Common myeloid progenitor, CD34-positive (primary cell): ENCODE data around the gene FOXD4L1.
"Not testable (repeated sequence)": the region's sequence is repeated elsewhere in the genome, so short reads cannot be mapped to it uniquely, and the experiment has no call there.

Experiments
- CTCF ChIA-PET: fragments of 350-600 bp; sonication (Branson Sonifier 250); formaldehyde crosslinking; loops from one replicate; lab custom pipeline; 2021; ENCODE audit warnings: antibody characterized with exemption; lab: Charles Lee
- POLR2A ChIA-PET: fragments of 350-600 bp; sonication (Branson Sonifier 250); formaldehyde crosslinking; loops from one replicate; lab custom pipeline; 2021; ENCODE audit warnings: antibody characterized with exemption; lab: Charles Lee
- DNase-seq, 3 donors: peaks; one replicate each; pipeline versions ENCODE4 v3.0.0 to v3.0.0-alpha.2; 2013
- H3K27ac ChIP-seq, 2 experiments: 1 replicate in 1 of 2; 2 replicates in 1 of 2; pipeline ENCODE4 v1.7.0; 2013; ENCODE audit warnings: inconsistent platforms in 2 of 2, low read length in 2 of 2, mild to moderate bottlenecking in 2 of 2, low read depth in 1 of 2, moderate library complexity in 1 of 2; ENCODE audit not compliant: severe bottlenecking in 2 of 2, insufficient read depth in 1 of 2, poor library complexity in 1 of 2
- H3K27me3 ChIP-seq, 5 experiments: replicated peaks in 2 of 5; 1 replicate in 3 of 5; 2 replicates in 2 of 5; pipeline versions ENCODE4 v1.6.1 to v1.7.0; 2013; ENCODE audit warnings: low read length in 4 of 5, mild to moderate bottlenecking in 2 of 5, moderate library complexity in 2 of 5, inconsistent platforms in 1 of 5; ENCODE audit not compliant: insufficient read depth in 5 of 5, control insufficient read depth in 4 of 5
- H3K36me3 ChIP-seq, 4 experiments: 1 replicate in 2 of 4; 2 replicates in 2 of 4; pipeline versions ENCODE4 v1.6.1 to v1.7.0; 2013; ENCODE audit warnings: low read length in 3 of 4, control low read depth in 1 of 4, mild to moderate bottlenecking in 1 of 4; ENCODE audit not compliant: control insufficient read depth in 4 of 4, insufficient read depth in 4 of 4
- H3K4me1 ChIP-seq, 4 experiments: 1 replicate in 3 of 4; 2 replicates in 1 of 4; pipeline versions ENCODE4 v1.6.1 to v1.7.1; 2013; ENCODE audit warnings: low read length in 3 of 4, mild to moderate bottlenecking in 3 of 4, control low read depth in 1 of 4, inconsistent platforms in 1 of 4, moderate library complexity in 1 of 4; ENCODE audit not compliant: control insufficient read depth in 4 of 4, insufficient read depth in 4 of 4; ENCODE audit errors: control extremely low read depth in 1 of 4
- H3K4me3 ChIP-seq, 7 experiments: 1 replicate in 4 of 7; 2 replicates in 3 of 7; pipeline versions ENCODE4 v1.5.1 to v1.7.0; 2013; ENCODE audit warnings: mild to moderate bottlenecking in 7 of 7, low read length in 6 of 7, moderate library complexity in 6 of 7, inconsistent platforms in 2 of 7, low read depth in 2 of 7, control low read depth in 1 of 7; ENCODE audit not compliant: insufficient read depth in 4 of 7, control insufficient read depth in 1 of 7; ENCODE audit errors: extremely low read depth in 1 of 7
- H3K9me3 ChIP-seq, 5 experiments: 1 replicate in 4 of 5; 2 replicates in 1 of 5; pipeline versions ENCODE4 v1.6.1 to v1.7.1; 2013; ENCODE audit warnings: low read length in 4 of 5, mild to moderate bottlenecking in 2 of 5, inconsistent platforms in 1 of 5, low read depth in 1 of 5, moderate library complexity in 1 of 5; ENCODE audit not compliant: control insufficient read depth in 4 of 5, insufficient read depth in 2 of 5; ENCODE audit errors: control extremely low read depth in 1 of 5
- WGBS: methylation state at CpG from one replicate; pipeline ENCODE4 v1.1.5; 2013; ENCODE audit not compliant: insufficient coverage; 5-methylcytosine and 5-hydroxymethylcytosine counted together

FOXD4L1 gene

DNA sequence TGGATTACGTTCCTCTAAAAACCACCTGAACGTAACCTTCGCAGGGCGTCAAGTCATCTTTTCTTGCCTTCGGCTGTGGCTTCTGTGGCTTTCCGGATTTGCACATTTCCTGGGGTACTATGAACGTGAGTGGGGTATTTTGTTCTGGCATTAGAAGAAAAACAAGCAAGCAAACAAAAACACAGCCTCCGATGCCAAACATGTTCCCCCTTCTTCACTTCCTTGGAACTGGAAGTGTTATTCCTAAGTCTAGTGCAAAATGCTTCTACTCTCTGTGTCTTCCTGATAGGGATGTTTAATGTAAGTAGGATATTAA, 2.2 kb downstream of the FOXD4L1 start:
- no CpG with 5 or more reads among the region's 8 CpGs for WGBS
- H3K36me3 ChIP-seq, result not testable (repeated sequence)

DNA sequence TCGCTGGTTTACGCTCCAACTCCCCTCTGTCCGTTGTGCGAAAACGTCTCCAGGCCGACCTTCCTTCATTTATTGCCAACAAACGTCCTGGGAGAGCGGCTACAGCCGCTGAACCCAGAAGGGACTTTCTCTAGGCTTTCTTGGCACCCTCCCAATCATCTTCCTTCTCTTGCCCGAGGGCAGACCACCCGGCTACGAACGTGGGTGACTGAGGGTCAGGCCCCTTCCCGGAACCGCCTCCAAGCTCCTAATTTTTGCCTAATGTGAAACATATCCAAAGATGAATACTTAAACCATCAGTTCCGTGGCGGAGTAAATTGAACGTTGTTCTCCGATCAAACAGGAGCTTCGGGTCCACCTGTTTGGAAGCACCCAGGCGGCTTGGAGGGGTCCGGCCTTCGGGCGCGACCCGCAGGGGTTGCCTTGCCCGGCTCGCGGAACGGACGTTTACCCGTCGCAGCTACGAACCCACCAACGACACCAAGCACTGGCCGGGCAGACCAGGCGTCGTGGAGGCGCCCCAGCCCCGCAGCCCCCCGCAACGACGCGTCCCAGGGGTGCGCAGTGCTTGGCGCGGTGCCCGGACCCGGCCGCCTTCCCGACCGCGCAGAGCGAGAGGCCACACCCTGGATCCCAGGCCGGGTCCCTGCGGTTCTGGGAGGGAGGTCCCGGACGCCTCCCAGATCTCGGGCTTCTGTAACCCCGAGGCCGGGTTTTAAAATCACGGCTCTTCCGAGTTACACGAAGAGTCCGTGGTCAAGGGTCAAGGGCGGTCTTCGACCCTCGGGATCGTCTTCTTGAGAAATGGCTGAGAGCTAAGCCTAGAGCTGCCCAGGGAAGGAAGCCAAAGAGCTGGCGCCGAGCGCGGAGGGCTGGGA, 4.0 kb downstream of the FOXD4L1 start:
- H3K27ac ChIP-seq, H3K36me3 ChIP-seq, H3K9me3 ChIP-seq, POLR2A ChIA-PET, CTCF ChIA-PET: not testable (repeated sequence)
- peaks cover 0 to 32% (median 10%) of the 10 kb centered on the region in 4 experiments for H3K4me1 ChIP-seq
- DNase-seq, result peak in 2 of 3 donors; percentile 18 to 31
- peak overlapping the region in 3 of 7 experiments; percentile 43 to 64 (median 63) for H3K4me3 ChIP-seq
- H3K27me3 ChIP-seq, result peaks cover 0 to 45% (median 2%) of the 10 kb centered on the region in 5 experiments
- 4% methylated on average over 45 of the region's 73 CpGs for WGBS

More for the DNA sequence above, 2.2 kb downstream of the FOXD4L1 start:
- H3K27ac ChIP-seq, CTCF ChIA-PET, H3K9me3 ChIP-seq, POLR2A ChIA-PET: not testable (repeated sequence)
- peaks cover 0 to 32% (median 10%) of the 10 kb centered on the region in 4 experiments for H3K4me1 ChIP-seq
- peak; percentile 59 to 74 (median 73) for DNase-seq
- peaks cover 0 to 41% (median 2%) of the 10 kb centered on the region in 5 experiments for H3K27me3 ChIP-seq
- peak overlapping the region in 1 of 7 experiments; percentile 33 for H3K4me3 ChIP-seq

DNA sequence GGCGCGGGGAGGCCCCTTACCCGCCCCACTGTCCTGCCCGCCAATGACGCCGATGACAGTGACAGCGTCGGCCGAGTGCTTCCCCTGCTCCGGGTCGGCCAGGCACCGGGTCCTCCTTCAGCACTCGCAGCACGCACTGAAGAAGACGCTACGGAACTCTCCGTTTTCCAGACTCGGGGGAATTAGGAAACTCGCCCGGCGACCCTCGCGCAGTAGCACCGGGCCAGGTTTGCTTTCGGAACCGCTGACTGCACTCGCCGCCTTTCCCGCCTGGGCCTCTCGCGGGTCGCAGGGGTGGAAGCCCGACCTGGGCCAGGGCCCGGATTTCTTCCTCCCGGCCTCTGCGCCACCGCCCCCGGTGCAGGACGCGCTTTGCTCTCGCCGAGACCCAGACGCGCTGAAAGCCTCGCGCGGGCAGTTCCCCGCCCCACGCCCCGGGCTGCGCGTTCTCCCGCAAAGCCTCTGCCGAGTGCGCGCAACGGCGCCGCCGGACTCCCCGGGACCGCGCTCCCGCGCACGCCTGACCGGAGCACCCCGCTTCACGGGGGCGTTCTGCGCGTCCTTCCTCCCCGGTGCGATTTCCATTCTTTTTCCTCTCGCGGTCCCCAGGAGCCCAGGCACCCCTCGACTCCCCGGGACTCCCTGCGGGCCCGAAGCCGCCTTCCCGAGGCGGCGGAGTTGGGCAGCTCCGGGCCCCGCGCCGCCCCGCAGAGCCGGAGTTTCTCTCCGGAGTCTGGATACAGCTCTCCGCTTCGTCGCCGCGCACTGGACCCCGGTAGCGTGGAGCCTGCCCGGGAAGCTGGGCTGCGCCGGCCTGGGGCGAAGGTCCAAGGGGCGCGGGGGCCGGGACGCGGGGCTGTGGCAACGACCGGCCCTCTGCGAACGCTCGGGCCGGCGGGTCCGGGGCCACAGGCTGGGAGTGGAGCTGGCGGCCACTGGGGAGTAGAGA, 4.9 kb downstream of the FOXD4L1 start:
- peak overlapping the region in 5 of 7 experiments; percentile 23 to 64 (median 43) for H3K4me3 ChIP-seq
- H3K4me1 ChIP-seq, result peaks cover 0 to 32% (median 10%) of the 10 kb centered on the region in 4 experiments
- H3K36me3 ChIP-seq, CTCF ChIA-PET, POLR2A ChIA-PET, H3K9me3 ChIP-seq, H3K27ac ChIP-seq: not testable (repeated sequence)
- WGBS, result under 1% methylated on average over 83 of the region's 116 CpGs
- DNase-seq, result peak; percentile 33 to 73 (median 70)
- H3K27me3 ChIP-seq, result peaks cover 0 to 50% (median 2%) of the 10 kb centered on the region in 5 experiments

DNA sequence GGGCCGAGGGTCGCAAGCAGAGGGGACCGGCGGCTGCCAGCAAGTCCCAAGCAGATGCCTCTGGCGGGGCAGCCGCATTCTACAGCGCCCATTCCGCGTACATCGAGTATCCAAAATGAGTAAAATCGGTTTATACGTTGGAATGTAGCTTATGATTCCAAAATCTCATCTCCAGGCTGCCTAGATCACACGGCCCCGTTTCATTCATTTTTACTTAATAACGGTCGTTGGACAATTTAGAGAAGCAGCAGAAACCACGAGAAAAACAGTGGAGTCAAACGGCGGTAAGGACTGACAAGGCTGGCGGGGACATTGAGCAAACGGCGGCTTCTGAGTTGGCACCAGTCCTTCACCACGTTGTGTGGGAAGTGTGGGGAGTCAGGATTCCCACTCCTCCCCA, 5.6 kb downstream of the FOXD4L1 start:
- CTCF ChIA-PET, H3K27ac ChIP-seq, H3K4me3 ChIP-seq, H3K36me3 ChIP-seq, H3K9me3 ChIP-seq, POLR2A ChIA-PET: not testable (repeated sequence)
- Histone ChIP-seq H3K27me3 (peaks cover 0 to 47% (median 2%) of the 10 kb centered on the region in 5 experiments), H3K4me1 (peaks cover 0 to 31% (median 10%) of the 10 kb centered on the region in 4 experiments)
- DNase-seq, result peak in 2 of 3 donors; percentile 42 to 59
- no CpG with 5 or more reads among the region's 23 CpGs for WGBS

DNA sequence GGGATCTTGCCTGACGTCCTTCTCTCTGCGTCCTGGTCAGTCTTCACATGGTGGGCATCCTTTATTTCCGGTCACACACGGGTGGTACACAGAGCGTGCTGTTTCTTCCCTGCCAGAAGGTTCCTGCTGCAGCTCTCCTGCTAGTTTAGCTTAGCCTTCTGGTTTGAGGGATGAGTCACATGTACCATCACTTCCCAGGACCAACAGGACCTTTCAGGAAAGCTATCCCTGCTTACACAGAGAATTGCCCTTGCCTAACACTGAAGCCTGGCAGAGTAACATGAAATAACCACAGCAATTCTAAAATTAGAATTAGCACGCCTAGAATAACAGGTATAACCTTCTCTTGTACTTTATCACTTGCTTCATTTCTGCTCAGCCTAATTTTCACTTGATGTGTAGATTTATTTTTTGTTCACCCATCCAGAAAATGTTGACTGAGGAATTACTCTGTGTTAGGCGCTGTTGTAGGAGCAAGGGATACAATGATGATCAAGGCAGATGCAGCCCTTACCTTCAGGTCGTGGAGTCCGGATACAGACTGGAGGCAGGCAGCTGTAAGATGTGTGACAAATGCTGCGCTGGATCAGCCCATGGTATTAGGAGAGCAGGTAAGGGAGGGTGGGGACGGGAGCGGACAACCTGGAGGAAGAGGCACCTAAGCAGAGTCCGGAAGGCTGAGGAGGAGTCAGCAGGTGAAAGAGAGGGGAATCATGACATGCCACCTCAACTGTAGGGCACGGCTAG, 9.1 kb downstream of the FOXD4L1 start:
- DNase-seq, CTCF ChIA-PET, POLR2A ChIA-PET, H3K36me3 ChIP-seq, H3K4me3 ChIP-seq, H3K9me3 ChIP-seq, H3K27ac ChIP-seq: not testable (repeated sequence)
- 12% methylated on average over 3 of the region's 14 CpGs for WGBS
- Histone ChIP-seq H3K4me1 (peaks cover 0 to 15% (median 10%) of the 10 kb centered on the region in 4 experiments), H3K27me3 (peaks cover 0 to 30% (median 2%) of the 10 kb centered on the region in 5 experiments)

DNA sequence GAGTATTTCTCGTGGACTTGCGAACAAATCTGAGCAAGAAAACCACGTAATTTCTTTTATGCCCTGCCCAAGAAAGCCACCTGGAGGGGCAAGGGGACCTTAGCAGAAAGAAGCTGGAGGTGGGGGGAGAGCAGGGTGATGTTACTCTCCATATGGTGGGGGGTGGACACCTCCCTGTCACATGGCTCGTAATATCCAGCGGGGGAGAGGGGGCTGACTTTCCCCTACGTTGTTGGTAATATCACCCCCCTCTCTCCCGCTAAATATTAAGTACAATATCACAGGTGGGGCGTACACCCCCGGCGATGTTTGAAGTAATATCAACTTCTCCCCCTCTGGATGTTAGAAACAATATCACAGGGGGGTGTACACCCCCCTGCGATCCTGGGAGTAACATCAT, 9.7 kb downstream of the FOXD4L1 start:
- H3K4me3 ChIP-seq, POLR2A ChIA-PET, CTCF ChIA-PET, H3K36me3 ChIP-seq, DNase-seq, H3K27ac ChIP-seq, H3K9me3 ChIP-seq: not testable (repeated sequence)
- no CpG with 5 or more reads among the region's 11 CpGs for WGBS
- Histone ChIP-seq H3K4me1 (peaks cover 0 to 11% (median 6%) of the 10 kb centered on the region in 4 experiments), H3K27me3 (peaks cover 0 to 24% (median 0%) of the 10 kb centered on the region in 5 experiments)
